Osteoblast (primary cell): ENCODE measurements around the gene SCT. TPM values are rescaled to one million over a fixed set of nuclear protein-coding genes. Genes with fewer than 3 reads are reported as not detected.
A peak's percentile ranks its signal among the peaks of the same experiment; 100 is the strongest.

Experiments
- DNase-seq: peaks from one replicate; pipeline ENCODE4 v3.0.0; 2011; ENCODE audit warnings: low spot score, mixed read lengths; ENCODE audit not compliant: insufficient read length; ENCODE audit errors: missing footprints
- H2AFZ ChIP-seq: 2 replicates; pipeline ENCODE4 v1.6.0; 2011; ENCODE audit warnings: mild to moderate bottlenecking, low read length
- H3K27ac ChIP-seq: 2 replicates; pipeline ENCODE4 v1.5.1; 2011; ENCODE audit warnings: mild to moderate bottlenecking, low read depth, low read length, moderate library complexity
- H3K27me3 ChIP-seq: 2 replicates; pipeline ENCODE4 v1.6.0; 2012; ENCODE audit warnings: mild to moderate bottlenecking, control low read depth, inconsistent platforms, low read length, moderate library complexity; ENCODE audit not compliant: insufficient read depth
- H3K36me3 ChIP-seq: 2 replicates; pipeline ENCODE4 v1.5.1; 2011; ENCODE audit warnings: mild to moderate bottlenecking, low read length, control low read depth, moderate library complexity; ENCODE audit not compliant: insufficient read depth
- H3K4me1 ChIP-seq: 2 replicates; pipeline ENCODE4 v1.5.1; 2011; ENCODE audit warnings: mild to moderate bottlenecking, low read length, control low read depth, moderate library complexity; ENCODE audit not compliant: insufficient read depth
- H3K4me2 ChIP-seq: 2 replicates; pipeline ENCODE4 v1.6.0; 2011; ENCODE audit warnings: mild to moderate bottlenecking, low read length; ENCODE audit not compliant: insufficient read depth
- H3K4me3 ChIP-seq: fragments of 200-600 bp; sonication (generic); 3 replicates; pipeline ENCODE4 v1.5.1; 2012; ENCODE audit warnings: mild to moderate bottlenecking, low read length, inconsistent platforms; ENCODE audit not compliant: insufficient read depth
- H3K79me2 ChIP-seq: 2 replicates; pipeline ENCODE4 v1.6.0; 2012; ENCODE audit warnings: mild to moderate bottlenecking, low read length, control low read depth, inconsistent platforms; ENCODE audit not compliant: insufficient read depth
- H3K9me3 ChIP-seq: 2 replicates; pipeline ENCODE4 v1.5.1; 2011; ENCODE audit warnings: low read depth, low read length, control low read depth
- H4K20me1 ChIP-seq: 2 replicates; pipeline ENCODE4 v1.6.0; 2012; ENCODE audit warnings: mild to moderate bottlenecking, low read length, control low read depth; ENCODE audit not compliant: insufficient read depth
- CTCF ChIP-seq: IDR thresholded peaks from 2 replicates; pipeline ENCODE4 v1.5.1; 2011; ENCODE audit warnings: mild to moderate bottlenecking, low read depth, low read length, moderate library complexity; ENCODE audit errors: extremely low read depth
- total RNA-seq: library from RNA; depleted of rRNA; stranded (reverse); fragments of >200 nt; gene quantifications from 2 replicates; pipeline ENCODE4 v1.2.3, GENCODE V29; 2012

The SCT gene
- total RNA-seq, 1 donor, result not detected

DNA sequence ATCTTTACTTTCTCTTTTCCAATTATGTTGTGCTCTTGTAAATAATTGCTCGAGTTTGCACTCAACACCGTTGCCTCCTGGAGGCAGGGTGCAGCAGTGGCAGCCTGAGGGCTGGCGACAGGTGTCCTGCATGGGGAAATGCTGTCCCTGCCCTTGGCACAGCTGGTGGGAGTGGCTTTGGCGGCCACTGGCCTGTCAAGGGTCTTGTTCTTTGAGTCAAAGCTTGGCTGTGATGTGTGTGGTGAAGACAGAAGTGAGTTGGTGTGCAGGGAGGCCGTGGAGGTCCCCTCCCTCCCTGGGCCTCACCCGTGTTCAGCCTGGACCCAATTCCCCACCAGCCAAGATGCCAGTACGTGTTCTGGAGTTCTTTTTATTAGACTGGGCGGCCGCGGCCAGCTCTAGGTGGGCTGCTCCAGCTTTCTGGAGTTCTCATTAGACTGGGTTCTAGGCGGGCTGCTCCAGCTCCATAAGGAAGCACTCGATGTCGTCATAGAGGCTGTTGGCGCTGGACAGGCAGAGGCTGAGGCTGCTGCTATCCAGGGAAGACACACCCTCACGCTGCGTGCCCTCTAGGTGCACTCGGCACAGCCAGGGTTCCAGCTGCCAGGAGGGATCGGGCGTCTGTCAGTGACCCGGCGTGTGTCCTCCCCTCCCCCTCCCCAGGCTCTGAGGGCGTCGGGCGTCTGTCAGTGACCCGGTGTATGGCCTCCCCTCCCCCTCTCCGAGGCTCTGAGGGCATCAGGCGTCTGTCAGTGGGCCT, 14.6 kb downstream of the SCT start:
- no peak overlapping the region for H3K4me2 ChIP-seq
- H3K36me3 ChIP-seq, result peaks cover 55% of the 10 kb centered on the region
- H3K4me1 ChIP-seq, result peaks cover 10% of the 10 kb centered on the region
- peak; percentile 26 for TF ChIP-seq CTCF
- no peaks in the 10 kb centered on the region for H3K27me3 ChIP-seq
- no peak overlapping the region for H2AFZ ChIP-seq
- peaks cover 32% of the 10 kb centered on the region for H4K20me1 ChIP-seq
- no peaks in the 10 kb centered on the region for H3K79me2 ChIP-seq
- peak; percentile 90 for DNase-seq
- H3K4me3 ChIP-seq, result no peak overlapping the region
- H3K9me3 ChIP-seq, result no peaks in the 10 kb centered on the region
- H3K27ac ChIP-seq, result no peak overlapping the region

GRCh38 chr11:611001-611996, 15.7 kb downstream of the SCT start:
- Histone ChIP-seq H3K9me3 (no peaks in the 10 kb centered on the region), H3K4me1 (peaks cover 10% of the 10 kb centered on the region), H4K20me1 (peaks cover 32% of the 10 kb centered on the region), H3K27ac (no peak overlapping the region), H3K36me3 (peaks cover 65% of the 10 kb centered on the region), H3K79me2 (no peaks in the 10 kb centered on the region), H3K4me2 (no peak overlapping the region), H3K27me3 (no peaks in the 10 kb centered on the region), H2AFZ (no peak overlapping the region), H3K4me3 (no peak overlapping the region)
- no peak for DNase-seq
- no peak for TF ChIP-seq CTCF

GRCh38 chr11:610146-610801, 16.7 kb downstream of the SCT start:
- Histone ChIP-seq H3K4me3 (no peak overlapping the region), H3K4me2 (no peak overlapping the region), H3K36me3 (peaks cover 73% of the 10 kb centered on the region), H2AFZ (no peak overlapping the region), H3K4me1 (peaks cover 4% of the 10 kb centered on the region), H3K27me3 (no peaks in the 10 kb centered on the region), H3K9me3 (no peaks in the 10 kb centered on the region), H3K27ac (no peak overlapping the region), H4K20me1 (peaks cover 33% of the 10 kb centered on the region), H3K79me2 (no peaks in the 10 kb centered on the region)
- no peak for DNase-seq
- no peak for TF ChIP-seq CTCF
